Heart left ventricle (tissue), 13 donors: ENCODE results near the gene PRKAA1.

Source experiments
- CTCF ChIP-seq, 12 donors: fragments of 200-600 bp; sonication (generic) in 4 of 12; IDR thresholded peaks; one replicate each; pipeline versions ENCODE4 v1.5.0 to v1.8.0; 2018 to 2022; ENCODE audit warnings: antibody characterized with exemption in 12 of 12, mild to moderate bottlenecking in 5 of 12
- POLR2A ChIP-seq, 2 donors: fragments of 450-650 bp; IDR thresholded peaks; one replicate each; pipeline ENCODE4 v1.6.1; 2017; ENCODE audit warnings: antibody characterized with exemption in 2 of 2, mild to moderate bottlenecking in 2 of 2, moderate library complexity in 2 of 2
- donor health status: ischemic (EF 13 %, LVEDD 7.1; RV severe dilation, severe dysfunction).
- donor health status: DM: no; HTN: yes; CAD: no.
- donor health status: DM: no; HTN: no; CAD: no.
- donor health status: ischemic (EF 25% LVEDD 6.9; RV normal size, moderate dysfunction).
- donor health status: ischemic (EF 25% LVEDD 5.7; RV mildly dilated, moderate dysfunction).
- donor health status: ischemic (EF 35%, LVEDD 5.7; RV mildly dilated, moderate dysfunction).
- donor health status: nonischemic (EF 11% LVEDD 7.7; RV severe dilation, severe dysfunction).
- donor health status: DM: yes; HTN: yes; CAD: no.
- donor health status: PGD.
- donor health status: ischemic (EF 29% LVEDD 5.4; RV normal size, mild dysfunction).
- donor health status: nonischemic (EF 23%, LVEDD 6.1; RV moderate dilation, normal function).

DNA sequence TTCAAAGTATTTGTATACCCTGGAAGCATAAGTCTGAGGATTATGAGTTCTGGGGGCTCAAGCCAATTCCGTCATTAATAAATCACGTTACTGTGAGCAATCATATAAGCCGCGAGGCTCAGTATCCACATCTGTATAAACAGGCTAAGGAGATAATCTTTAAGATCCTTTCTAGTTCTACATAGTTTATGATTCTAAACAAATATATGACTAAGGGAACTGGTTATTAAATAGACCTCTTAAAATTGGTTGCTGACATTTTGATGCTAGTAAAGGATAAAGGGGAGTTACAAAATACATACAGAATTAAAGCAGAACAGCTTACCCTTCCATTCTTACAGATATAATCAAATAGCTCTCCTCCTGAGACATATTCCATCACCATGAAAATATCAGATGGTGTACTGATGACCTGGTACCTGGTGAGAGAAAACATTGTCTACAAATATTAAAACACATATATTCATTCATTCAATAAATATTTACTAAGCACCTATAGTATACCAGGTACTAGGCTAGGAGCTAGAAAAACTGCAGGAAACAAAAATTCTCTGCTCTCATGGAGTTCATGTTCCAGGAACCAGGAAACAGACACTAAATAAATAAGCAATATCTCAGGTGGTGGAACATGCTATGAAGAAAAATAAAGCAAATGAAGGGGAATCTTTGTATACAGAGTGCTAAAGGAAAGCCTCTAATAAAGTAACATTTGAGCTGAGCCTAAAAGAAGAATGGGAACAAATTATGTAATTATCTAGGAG lies 22.9 kb downstream of the PRKAA1 start:
- TF ChIP-seq POLR2A (IDR thresholded peaks at IDR 0.05): no peak
- TF ChIP-seq CTCF (IDR thresholded peaks at IDR 0.05): no peak
